ENCODE measurements around the gene FMNL2. TPM values are rescaled to one million over a fixed set of nuclear protein-coding genes. Genes with fewer than 3 reads are reported as not detected.

The FMNL2 gene
- total RNA-seq, 1 donor from 2014 or later: 93.8 TPM

DNA sequence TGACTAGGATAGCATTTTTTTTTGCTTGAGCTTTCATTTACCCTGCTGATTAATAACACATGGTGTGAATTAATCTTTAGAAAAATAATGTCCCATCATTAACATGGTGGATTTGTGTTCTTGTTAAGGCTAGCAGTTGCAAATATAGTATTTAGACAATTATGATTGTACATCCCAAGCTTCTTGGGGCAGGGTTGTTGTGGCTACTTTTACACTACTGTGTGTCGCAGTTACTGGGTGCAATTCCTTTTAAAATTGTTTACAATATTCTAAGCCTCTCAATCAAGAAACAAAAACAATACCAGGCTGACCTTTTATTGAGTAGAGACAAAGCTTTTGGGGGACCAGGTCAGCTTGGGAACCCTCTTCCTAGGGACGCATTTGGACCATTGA lies 2.5 kb downstream of the FMNL2 start:
- no peak for FAIRE-seq
- no peak for DNase-seq (ENCODE audit: low spot score in 2 of 2)

DNA sequence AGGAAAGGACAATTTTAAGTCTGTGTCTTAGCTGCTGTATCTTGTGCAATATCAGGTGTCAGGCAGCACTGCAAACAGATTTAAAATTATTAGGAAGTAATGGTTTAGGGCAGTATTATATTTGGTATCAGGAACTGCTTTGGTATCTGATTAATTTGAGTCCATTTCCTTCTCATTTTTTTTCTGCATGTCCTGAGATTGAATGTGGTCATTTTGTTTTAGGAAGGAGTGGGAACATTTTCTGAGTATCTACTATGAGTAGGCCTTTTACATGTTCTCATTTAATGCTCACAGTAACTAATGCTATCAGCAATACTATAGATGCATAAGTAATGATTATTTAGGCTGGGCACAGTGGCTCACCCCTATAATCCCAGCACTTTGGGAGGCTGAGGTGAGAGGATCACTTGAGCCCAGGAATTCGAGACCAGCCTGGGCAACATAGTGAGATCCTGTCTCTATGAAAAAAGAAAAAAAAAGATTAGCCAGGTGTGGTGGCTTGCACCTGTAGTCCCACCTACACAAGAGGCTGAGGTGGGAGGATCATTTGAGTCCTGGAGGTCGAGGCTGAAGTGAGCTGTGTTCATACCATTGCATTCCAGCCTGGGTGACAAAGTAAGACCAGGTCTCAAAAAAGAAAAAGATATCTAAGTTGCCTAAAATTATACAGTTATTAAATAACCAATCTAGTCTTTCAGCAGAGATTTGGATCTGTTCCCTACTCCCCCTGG lies 4.7 kb downstream of the FMNL2 start:
- DNase-seq (ENCODE audit: low spot score in 2 of 2): no peak
- no peak for FAIRE-seq

DNA sequence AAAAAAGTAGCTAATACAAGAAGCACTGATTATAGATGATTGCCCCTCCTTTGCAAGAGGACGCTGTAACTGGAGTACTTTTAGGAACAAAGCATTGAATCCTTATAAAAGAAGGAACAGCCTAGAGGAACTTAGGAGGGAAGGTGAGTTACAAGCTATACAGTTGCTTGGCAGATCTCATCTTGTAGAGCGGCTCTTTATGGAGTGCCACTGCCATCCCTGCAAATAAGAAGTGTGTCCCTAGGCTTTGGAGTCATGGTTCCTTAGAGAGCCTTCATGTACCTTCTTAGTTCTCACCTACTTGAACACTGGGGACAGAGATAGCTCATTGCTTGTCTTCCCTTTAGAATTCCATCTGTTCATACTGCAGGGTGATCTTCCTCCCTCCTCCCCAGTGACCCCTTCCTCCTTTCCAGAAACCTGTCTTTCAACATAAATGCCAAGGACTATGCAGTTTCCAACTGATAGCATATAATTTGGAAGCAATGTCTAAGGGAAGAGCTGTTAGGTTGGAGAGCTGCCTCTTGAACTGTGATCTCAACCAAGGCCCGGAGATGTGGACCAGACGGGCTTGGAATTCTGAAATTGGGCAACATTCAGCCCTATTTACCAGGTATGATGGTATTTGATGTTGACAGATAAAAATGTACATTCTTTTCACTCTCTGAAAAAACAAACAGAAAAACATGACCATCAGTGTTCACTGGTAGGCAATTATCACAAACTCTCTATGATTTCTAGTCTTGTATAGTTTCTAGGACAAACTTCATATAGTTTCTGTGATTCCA lies 7.5 kb downstream of the FMNL2 start:
- FAIRE-seq: no peak
- DNase-seq (ENCODE audit: low spot score in 2 of 2): no peak

GRCh38 chr2:152343426-152343825 lies 8.5 kb downstream of the FMNL2 start:
- FAIRE-seq (no peak), DNase-seq (ENCODE audit: low spot score in 2 of 2) (no peak)

DNA sequence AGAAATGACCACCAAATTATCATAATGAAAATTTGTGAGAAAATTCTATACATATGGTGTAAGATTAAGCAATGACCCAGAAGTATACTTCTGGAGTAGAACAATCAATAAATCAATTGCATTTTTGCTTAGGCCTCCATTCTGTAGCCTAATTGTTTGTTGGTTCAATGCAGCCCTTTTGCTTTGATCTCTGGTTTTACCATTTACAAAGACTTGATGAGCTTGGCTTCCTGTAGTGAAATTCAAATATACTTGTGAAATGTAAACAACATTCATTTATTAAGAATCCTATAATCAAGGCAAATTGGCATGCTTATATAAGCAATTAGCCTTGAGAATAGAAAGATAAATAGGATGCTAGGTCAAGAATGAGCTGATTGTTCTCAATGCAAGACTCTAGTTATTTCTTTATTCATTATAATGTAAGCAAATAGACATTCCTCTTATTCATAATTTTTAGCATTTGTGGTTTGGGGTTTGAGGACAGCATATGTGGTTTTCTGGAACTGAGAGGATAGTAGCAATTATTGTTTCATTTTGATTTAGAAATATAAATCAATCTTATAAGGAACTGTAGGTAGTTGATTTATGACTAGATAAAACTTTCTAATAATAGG lies 9.7 kb downstream of the FMNL2 start:
- no peak for FAIRE-seq
- no peak for DNase-seq (ENCODE audit: low spot score in 2 of 2)

DNA sequence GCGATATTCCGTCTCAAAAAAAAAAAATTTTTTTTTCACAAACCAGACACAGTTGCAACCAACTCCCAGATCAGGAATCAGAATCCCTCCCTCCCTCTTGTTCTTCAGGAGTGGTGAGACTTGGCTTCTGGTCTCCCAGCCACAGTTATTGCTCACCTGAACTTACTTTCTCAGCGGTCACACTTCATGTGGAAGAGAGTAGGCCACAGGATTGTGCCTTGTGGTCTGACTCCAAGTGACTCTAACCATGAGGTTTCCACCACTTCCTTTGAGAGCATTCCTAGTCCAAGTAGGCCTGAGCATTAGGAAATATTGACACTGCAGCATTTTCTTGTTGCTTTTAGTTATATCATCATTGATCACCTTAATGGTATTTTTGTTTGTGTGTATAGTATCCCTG lies 12.1 kb downstream of the FMNL2 start:
- DNase-seq (ENCODE audit: low spot score in 2 of 2): no peak
- FAIRE-seq: no peak

GRCh38 chr2:152348388-152348787 lies 13.4 kb downstream of the FMNL2 start:
- FAIRE-seq: no peak

DNA sequence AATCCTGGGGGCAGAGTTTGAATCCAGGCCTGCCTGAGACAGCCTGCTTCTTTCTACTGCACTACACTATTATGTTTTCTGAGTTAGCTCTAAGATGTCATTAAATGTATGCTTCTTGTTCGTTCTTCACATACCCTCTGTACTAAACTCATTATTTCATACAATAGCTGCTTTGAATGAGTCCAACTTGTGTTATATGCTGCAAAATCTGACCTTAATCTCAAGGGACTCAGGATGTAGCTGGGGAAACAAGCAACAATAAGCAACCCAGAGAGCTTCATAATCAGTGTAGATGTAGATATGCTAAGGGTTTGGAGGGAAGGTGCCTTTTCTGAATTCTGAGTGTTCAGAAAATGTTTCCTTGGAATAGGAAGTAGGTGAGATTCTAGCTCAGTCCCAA lies 14.4 kb downstream of the FMNL2 start:
- DNase-seq (ENCODE audit: low spot score in 2 of 2): no peak
- no peak for FAIRE-seq

More at GRCh38 chr2:152348388-152348787, 13.4 kb downstream of the FMNL2 start:
- no peak for DNase-seq (ENCODE audit: low spot score in 2 of 2)

DNA sequence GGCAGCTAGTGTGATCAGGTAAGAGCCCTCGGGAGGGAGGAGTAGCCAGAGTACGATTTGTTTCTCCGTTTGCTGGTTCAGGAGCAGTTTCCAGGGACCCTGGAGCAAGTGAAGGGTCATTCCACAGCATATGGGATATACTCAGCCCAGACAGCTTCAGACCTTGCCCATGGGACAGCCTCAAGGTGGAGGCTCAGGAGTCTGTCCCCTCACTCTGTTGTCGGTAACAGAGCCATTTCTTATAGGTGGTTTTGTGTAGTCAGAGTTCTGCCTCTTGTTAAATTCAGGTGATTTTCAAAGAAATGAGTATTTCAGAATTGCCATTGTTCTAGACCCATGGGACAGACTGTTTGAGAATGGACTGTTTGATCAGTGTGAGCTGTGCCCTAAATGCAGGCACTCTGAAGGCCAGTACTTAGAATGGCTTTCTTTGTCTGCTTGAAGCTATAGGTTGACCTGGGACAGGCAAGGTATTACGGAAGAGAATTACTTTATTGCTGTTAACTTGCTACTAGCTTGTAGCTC lies 15.2 kb downstream of the FMNL2 start:
- DNase-seq (ENCODE audit: low spot score in 2 of 2) (no peak), FAIRE-seq (no peak)

- FAIRE-seq: peak; percentile 69
- no peak for DNase-seq (ENCODE audit: low spot score in 2 of 2)
These were observed 17.6 kb downstream of the FMNL2 start for GRCh38 chr2:152352616-152353015.

DNA sequence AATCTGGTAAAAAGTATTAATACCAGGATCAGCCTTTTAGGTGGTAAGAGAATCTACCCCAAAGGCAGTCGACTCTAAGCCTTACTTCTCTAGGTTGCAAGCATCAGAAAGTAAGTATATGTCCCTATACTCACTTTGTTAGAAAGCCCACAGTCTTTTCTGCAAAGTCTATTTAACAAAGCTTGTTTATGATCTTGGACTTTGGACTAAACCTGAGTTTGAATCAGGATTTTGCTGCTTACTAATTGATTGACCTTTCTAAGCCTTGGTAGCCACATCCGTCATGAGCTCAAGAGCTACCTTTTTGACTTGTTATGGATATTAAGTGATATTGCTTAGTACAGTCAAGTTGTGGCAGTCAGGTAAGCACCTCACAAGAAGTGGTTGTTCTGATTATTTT lies 18.4 kb downstream of the FMNL2 start:
- DNase-seq (ENCODE audit: low spot score in 2 of 2) (no peak), FAIRE-seq (no peak)

GRCh38 chr2:152354069-152354755 lies 19.2 kb downstream of the FMNL2 start:
- FAIRE-seq: no peak
- no peak for DNase-seq (ENCODE audit: low spot score in 2 of 2)

DNA sequence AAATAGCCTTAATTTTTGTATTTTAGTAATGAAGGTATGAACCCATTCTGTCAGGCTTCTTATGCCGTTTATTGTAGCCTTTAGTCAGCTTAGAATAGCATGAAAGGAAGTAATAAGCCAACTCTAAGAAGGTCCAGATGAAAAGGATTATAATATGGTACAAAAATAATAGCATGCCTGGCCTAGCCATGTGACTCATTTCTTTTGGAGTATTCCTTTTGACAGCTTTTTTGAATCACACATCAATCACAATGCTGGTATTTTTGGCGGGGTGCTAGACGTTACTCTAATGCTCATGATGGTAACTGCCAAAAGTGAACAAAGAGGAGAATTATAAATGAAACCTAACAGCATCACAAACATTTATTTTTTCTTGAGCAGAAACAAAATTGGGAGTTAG lies 19.9 kb downstream of the FMNL2 start:
- DNase-seq (ENCODE audit: low spot score in 2 of 2) (no peak), FAIRE-seq (no peak)

DNA sequence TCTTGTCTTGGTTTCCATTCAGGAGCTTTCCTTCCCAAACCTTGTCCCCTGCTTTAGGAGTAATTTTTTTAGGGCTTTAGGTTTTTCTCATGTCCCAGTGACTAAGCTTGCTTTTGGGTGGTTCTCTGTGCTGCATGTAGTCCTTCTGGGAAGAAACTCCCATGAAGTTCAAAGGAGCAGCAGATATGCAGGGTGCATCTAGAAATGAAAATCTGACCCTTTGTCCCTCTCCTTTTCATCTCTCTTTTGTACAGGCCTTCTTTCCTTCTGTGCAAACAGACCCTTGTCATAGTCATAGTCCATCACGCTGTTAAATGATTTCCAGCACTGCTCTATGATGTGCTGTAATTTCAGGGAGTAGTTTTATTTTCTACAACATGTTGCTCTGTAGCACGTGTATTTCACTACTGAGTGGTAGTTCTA lies 20.4 kb downstream of the FMNL2 start:
- DNase-seq (ENCODE audit: low spot score in 2 of 2) (no peak), FAIRE-seq (no peak)

DNA sequence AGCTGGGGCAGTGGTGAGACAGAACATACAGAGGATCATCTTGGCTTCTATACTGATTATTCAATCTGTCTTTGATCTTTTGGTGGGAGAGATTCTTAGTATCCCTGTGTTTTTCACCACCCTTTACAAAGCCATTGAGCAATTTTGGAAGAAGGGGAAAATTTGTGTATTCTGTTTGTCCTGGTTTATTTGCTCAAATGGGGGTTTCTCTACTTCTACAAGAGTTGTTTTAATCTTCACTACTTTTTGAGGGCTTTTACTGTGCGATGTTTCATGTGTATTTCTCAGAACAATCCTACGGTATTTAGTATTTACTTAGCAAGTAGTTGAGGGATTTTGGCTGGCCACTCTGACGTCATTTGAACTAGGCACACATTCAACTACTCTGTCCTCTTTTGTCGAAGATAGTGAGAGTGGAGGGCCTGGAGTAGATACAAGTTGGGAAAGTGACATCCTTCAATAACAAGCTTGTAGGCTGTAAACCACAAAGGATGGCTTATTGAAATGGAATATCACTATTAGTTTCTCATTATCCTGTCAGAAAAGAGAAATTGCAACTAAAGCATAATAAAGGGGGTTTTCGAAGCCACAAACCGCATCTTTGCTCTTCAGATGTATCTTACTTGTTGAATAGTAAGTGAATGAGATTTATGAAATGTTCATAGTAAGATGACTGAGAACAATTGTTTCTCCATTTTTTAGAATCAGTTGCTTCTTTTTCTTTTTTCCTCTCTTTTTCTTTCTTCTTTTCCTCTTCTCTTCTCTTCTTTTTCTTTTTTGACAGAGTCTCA lies 24.8 kb downstream of the FMNL2 start:
- no peak for FAIRE-seq
- no peak for DNase-seq (ENCODE audit: low spot score in 2 of 2)

DNA sequence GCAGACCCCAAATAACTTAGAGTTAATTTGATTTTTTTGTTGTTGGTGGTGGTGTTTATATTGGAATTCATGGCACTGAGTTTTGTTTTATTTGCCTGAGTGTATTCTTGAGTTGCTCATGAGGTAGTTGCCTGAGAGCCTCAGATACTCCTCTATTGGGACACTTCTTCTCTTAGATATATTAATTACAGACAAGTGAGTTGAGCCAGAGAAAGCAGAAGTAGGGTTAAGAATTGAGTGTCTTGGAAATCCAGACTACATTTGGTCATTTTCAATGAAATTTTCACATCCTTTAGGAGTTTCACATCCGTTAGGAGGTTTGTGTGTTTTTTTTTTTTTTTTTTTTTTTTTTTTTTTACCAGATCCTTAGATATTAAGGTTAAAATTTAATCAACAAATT lies 29.0 kb downstream of the FMNL2 start:
- FAIRE-seq (peak; percentile 58), DNase-seq (ENCODE audit: low spot score in 2 of 2) (no peak)

DNA sequence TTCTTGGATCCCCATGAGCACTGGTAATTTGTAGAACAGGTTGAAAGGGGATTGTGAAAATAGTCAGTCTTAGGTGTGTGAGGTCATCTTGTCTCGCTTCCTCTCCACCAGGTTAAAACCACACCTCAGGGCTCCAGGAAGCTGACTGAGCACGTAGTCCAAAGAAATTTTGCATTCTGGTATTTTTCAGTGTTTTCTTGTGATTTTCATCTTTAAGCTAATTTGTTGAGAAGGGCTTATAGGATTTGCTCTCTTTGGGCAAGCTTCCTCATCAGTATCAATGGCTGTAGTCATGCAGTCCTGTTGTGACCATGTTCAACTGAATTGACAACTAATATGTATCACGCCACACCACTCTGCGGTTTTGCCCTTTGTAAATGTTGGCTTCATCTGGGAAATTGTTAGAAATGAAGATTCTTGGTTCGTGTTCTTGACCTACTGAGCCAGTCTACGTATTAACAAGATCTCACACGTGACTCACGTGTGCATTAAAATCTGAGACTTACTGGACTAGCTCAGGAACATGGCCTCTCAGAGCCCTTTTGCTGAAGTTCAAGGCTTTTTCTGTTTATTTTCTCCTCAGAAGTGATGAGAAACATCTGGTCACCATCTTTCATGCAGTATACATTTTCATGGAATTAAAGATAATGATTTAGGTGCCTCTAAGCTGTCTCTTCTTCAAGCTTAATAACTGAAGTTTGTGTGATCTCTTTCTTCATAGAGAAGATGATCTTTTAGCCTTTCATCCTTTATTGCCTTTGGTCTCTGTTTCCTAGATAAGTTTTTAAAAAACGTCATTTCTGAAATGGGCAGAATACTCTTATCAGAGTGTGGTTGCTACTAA lies 32.8 kb downstream of the FMNL2 start:
- FAIRE-seq (no peak), DNase-seq (ENCODE audit: low spot score in 2 of 2) (no peak)

DNA sequence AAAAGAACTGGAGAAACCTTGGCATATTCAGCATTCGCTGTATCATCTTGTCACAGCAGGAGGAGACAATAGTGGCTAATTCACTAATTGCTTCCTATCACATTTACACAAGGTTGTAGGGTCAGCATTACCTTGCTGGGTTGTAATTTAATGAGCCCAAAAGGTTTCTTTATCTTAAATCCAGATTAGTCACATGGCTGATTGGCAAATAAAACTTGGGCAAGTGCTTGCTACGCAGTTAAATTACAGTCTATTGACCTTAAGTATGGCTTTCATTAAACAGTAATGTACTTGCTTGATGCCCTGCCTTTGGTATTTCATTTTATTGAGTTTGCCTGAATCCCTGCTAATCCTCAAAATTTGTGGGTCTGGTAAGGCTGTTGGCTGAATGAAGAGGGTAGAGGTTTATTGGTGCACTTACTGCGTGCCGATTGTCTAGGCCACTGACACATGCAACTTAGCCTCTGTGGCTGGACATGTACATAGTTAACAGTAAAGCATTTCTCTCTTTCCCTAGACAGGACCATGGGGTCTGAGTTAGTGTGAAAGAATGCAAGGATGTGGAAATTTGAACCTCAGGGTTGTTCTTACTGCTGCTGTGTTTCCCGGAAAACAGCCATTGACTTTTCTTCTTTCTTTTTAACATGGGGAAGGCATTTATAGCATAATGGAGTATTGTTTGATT lies 34.3 kb downstream of the FMNL2 start:
- no peak for DNase-seq (ENCODE audit: low spot score in 2 of 2)
- FAIRE-seq: no peak

Measured in frontal cortex (tissue), 4 donors.